SIG-M5 treated with dmso at 0.1 percent for 504 hours (cell line): ENCODE data around the gene HSPG2.
"Not testable (repeated sequence)": the region's sequence is repeated elsewhere in the genome, so short reads cannot be mapped to it uniquely, and the experiment has no call there.

Source experiments
- DNase-seq: peaks from one replicate; lab custom pipeline; 2025; ENCODE audit not compliant: unreplicated experiment; lab: John Stamatoyannopoulos, UW

Gene HSPG2

GRCh38 chr1:21914880-21915640 lies 22.1 kb downstream of the HSPG2 start:
- no peak for DNase-seq

DNA sequence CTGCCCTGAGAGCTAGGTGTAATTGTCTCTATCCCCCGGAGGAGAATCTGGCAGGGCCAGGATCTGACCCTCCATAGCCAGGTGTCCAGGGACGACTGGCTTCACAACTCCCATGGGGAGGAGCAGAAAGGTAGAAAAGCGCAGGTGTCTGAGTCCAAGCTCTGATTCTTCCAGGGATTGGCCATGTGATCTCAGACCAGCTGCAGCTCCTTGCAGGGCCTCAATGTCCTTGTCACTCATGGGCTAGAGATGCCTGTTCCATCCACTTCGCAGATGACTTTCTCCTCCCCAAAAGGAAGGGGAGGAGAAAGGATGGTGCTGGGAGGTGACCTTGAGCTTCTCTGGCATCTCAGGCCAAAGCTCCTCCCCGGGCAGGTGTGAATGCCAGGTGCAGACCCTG lies 22.7 kb downstream of the HSPG2 start:
- DNase-seq: no peak

GRCh38 chr1:21913763-21914162 lies 23.3 kb downstream of the HSPG2 start:
- no peak for DNase-seq

DNA sequence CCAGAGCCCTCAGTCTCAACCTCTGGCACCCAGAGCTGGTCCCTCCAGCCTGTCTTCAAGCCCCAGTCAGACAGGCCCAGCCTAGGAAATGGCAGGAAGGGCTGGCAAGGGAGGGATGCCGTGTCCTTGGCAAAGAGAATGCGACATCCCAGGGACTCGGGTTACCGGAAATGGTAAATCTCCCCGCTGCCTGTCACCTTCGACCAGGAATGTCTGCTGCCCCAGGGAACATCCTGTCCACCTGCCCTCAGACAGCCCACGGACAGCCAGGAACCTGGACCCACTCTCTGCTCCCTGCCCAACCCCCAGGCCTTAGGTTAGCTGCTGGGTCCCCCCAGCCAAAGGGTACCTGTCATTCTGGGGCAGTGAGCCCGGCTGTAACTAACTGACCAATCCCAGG lies 23.9 kb downstream of the HSPG2 start:
- DNase-seq: no peak

- no peak for DNase-seq
Observed at GRCh38 chr1:21912038-21912758, 24.9 kb downstream of the HSPG2 start.

DNA sequence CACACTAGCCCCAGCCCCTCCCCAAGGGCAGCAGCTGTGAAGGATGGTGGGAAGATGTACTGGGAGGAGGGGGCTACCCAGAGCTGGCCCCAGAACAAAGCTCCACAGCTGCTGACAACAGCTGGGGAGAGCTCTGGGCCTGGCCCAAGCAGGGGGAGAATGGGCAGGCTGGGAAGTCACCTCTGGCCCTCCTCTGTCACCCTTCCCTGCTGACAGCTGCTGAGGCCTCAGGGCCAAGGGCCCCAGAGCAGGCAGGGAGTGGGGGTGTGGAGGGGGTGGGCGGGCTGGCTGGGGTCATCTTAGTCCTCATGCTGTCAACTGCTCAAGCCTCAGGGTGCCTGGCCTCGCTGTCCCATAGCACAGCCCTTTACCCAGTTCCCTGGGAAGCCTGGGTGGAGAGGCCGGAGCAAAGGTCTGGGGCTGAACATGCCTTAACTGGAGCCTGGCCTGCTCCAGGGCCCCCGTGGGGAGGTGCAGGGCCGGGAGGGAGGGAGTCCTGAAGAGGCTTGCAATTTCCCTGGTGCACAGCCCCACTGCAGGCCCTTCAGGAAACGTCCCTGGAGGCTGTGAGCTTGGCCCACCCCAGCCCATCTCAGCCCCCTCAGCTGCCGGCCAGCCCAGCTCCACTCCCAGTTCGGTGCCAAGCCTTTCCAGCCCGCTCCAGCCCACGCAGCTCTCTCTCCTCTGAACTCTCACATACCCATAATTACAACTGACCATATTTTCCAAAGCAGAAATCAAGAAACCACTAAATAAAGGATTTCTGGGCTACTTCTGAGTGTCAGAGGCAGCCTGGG lies 25.7 kb downstream of the HSPG2 start:
- no peak for DNase-seq

GRCh38 chr1:21910558-21911204 lies 26.4 kb downstream of the HSPG2 start:
- no peak for DNase-seq

DNA sequence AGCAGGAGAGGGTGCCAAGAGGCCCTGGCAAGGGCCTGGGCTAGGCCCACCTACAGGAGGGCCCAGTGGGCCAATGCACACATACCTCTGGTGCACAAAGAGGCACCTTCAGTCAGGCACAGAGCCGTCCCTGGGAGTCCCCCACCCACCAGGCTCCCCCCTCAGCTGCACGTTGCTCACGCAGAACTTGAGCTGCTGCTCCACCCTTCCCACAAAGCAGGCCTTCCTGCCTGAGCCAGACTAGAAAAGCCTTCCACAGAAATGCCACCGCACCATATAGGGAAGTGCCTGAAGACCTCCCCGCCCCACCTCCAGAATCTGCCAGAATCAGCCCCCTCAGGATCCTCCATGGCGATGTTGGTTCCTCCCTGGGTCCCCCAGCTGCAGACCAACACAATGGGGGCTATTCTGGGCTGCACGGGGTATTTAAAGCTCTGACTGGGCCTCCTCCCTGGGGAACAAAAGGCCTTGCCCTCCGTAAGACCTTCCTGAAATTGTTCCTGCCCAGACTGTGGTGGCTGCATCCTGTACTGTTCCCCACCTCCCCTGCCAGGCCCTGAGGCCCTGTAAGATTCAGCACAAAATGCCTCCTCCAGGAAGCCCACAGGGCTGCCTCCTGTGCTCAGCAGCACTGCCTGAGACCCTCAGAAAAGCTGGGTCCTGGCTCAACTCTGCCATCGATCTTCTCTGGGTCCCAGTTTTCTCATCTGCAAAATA lies 27.2 kb downstream of the HSPG2 start:
- peak; percentile 62 for DNase-seq

- no peak for DNase-seq
Observed at GRCh38 chr1:21909286-21909759, 27.8 kb downstream of the HSPG2 start.

- not testable (repeated sequence) for DNase-seq
Observed at GRCh38 chr1:21907737-21908534, 29.2 kb downstream of the HSPG2 start.

- no peak for DNase-seq
Observed at GRCh38 chr1:21907079-21907418, 30.1 kb downstream of the HSPG2 start.

GRCh38 chr1:21906173-21907078 lies 30.7 kb downstream of the HSPG2 start:
- no peak for DNase-seq

DNA sequence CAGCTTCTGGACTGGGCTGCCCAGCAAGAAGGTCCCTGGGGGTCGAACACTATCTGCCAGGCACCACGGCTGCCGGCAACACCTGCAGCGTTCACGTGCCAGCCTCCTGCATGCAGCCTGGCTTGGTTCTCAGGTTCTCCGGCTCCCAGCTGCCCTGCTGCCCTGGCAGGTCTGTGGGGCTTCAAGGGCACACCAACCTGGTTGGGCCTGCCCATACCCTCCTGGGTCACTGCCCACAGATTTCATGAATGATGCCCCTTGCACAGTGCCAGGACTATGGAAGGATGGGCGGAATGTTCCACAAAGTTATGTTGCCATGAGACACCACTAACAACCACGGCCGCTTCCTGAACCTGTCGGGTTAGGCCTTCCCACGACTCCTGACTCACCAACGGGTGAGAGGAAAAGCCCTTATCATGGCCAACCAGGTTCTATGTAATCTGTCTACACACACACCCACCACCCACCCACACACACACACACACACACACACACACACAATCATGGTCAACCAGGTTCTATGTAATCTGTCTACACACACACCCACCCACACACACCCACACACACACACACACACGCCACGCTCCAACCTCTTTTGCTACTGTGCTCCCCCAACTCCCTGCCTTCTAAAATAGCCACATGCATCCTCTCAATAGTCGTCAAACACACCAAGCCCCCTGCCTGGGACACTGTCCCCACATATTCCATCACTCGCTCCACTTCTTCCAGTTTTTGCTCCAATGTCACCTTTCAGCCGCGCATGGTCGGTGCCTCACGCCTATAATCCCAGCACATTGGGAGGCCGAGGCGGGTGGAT lies 32.2 kb downstream of the HSPG2 start:
- no peak for DNase-seq

DNA sequence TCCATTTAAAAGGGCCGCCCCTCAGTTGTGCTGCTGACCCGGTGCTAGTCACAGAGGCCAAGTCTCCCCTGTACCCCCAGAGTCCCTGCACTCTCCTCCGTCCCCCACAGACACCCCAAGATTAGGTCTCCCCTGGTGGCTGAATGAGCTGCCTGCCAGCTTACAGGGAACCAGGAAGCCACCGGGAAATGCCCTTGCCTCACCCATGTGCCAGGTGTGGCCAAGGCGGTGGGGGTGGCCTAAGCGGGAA lies 32.7 kb downstream of the HSPG2 start:
- DNase-seq: no peak

GRCh38 chr1:21903638-21904453 lies 33.3 kb downstream of the HSPG2 start:
- DNase-seq: no peak

DNA sequence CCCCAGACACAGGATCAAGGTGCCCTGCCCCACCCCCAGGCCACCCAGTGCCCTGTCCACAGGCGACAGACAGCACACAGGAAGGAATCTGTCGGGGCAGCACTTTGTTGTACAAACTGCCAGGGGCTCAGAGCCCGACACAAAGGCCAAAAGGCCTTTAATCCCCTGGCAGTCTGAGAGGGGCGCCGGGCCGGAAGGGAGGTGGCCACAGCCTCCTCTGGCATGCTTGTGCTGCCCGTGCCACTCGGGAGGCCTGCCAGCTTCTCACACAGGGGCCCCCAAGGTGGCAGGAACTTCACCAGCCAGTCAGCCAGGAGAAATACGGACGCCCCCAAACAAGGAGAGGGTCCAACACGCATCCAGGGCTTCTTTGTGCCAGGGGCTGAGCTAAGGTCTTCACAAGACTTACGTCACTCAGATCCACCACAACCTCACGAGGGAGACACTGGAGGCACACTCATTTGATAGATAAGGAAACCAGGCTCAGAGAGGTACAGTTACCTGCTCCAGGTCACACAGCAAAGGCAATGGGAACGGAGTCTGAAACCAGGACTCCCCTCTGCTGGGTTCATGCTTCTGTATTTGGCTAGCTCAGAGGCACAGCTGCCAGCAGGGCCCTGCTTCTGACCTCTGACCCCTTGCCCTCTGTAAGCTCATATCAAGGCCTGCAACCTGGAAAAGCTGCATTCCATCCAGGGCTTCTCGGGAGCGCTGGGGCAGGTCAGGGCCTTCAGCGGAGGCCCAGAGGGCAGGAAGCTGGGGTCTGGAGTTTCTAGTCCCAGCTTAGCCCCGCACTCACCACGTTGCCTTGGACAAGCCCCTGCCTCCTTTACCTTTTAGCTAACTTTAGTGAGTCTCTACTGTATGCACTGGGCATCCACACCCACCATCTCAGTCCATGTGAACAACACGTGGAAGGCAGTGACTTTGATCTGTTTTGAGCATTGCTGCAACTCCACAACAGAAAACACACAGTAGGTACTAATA lies 34.8 kb downstream of the HSPG2 start:
- DNase-seq: no peak
